ENCODE data around the gene FOXP3.
"Not testable (repeated sequence)": the region's sequence is repeated elsewhere in the genome, so short reads cannot be mapped to it uniquely, and the experiment has no call there.

Gene FOXP3

GRCh38 chrX:49264460-49264859 lies at the start of gene FOXP3:
FOXP3 (minus strand) TSS chrX:49264710; CDS start chrX:49258505, 6,205 bp downstream.
- DNase-seq (ENCODE audit: low read depth) = no peak
- TF ChIP-seq CTCF (conservative IDR thresholded peaks at IDR 0.05; ENCODE audit: control insufficient read depth, insufficient read depth, low read depth, low read length) = no peak
- H3K4me3 ChIP-seq (ENCODE audit: control insufficient read depth, low read depth, low read length) = no peak within 1 kb of the TSS

- H3K4me3 ChIP-seq (ENCODE audit: control insufficient read depth, low read depth, low read length) = no peak overlapping the region
- DNase-seq (ENCODE audit: low read depth) = no peak
- no peak for TF ChIP-seq CTCF (conservative IDR thresholded peaks at IDR 0.05; ENCODE audit: control insufficient read depth, insufficient read depth, low read depth, low read length)
Measured at GRCh38 chrX:49312176-49312575, 47.7 kb upstream of the FOXP3 start.

GRCh38 chrX:49310371-49310770 lies 45.9 kb upstream of the FOXP3 start:
- DNase-seq (ENCODE audit: low read depth) = no peak
- no peak for TF ChIP-seq CTCF (conservative IDR thresholded peaks at IDR 0.05; ENCODE audit: control insufficient read depth, insufficient read depth, low read depth, low read length)
- no peak overlapping the region for H3K4me3 ChIP-seq (ENCODE audit: control insufficient read depth, low read depth, low read length)

GRCh38 chrX:49309401-49309981 lies 45.0 kb upstream of the FOXP3 start:
- peak overlapping the region; percentile 25 for H3K4me3 ChIP-seq (ENCODE audit: control insufficient read depth, low read depth, low read length)
- TF ChIP-seq CTCF (conservative IDR thresholded peaks at IDR 0.05; ENCODE audit: control insufficient read depth, insufficient read depth, low read depth, low read length) = no peak
- peak; percentile 38 for DNase-seq (ENCODE audit: low read depth)

GRCh38 chrX:49308604-49309269 lies 44.2 kb upstream of the FOXP3 start:
- H3K4me3 ChIP-seq (ENCODE audit: control insufficient read depth, low read depth, low read length) = peak overlapping the region; percentile 13

GRCh38 chrX:49307775-49308174 lies 43.3 kb upstream of the FOXP3 start:
- H3K4me3 ChIP-seq (ENCODE audit: control insufficient read depth, low read depth, low read length); DNase-seq (ENCODE audit: low read depth): not testable (repeated sequence)

More at GRCh38 chrX:49308604-49309269, 44.2 kb upstream of the FOXP3 start:
- TF ChIP-seq CTCF (conservative IDR thresholded peaks at IDR 0.05; ENCODE audit: control insufficient read depth, insufficient read depth, low read depth, low read length) = no peak
- DNase-seq (ENCODE audit: low read depth) = peak; percentile 9

GRCh38 chrX:49303346-49303745 lies 38.8 kb upstream of the FOXP3 start, which contains the start of gene GAGE10:
GAGE10 (plus strand) TSS chrX:49303646; CDS start chrX:49304860, 1,214 bp downstream.
- TF ChIP-seq CTCF (conservative IDR thresholded peaks at IDR 0.05; ENCODE audit: control insufficient read depth, insufficient read depth, low read depth, low read length) = no peak
- no peak for DNase-seq (ENCODE audit: low read depth)
- H3K4me3 ChIP-seq (ENCODE audit: control insufficient read depth, low read depth, low read length) = no peak within 1 kb of the TSS
